HL-60 (cell line): ENCODE results near the gene TMEM266.

ENCODE experiments used
- DNase-seq, 2 experiments: peaks; one replicate each; pipeline ENCODE4 v3.0.0-alpha.2; 2010 to 2020; ENCODE audit warnings: low read depth in 1 of 2, low spot score in 1 of 2
- H3K27ac ChIP-seq: fragments of 250-450 bp; sonication (Bioruptor Pico); replicated peaks from 2 replicates; pipeline ENCODE4 v1.5.1; 2020; ENCODE audit warnings: mild to moderate bottlenecking, moderate library complexity
- H3K27me3 ChIP-seq: fragments of 250-450 bp; sonication (Bioruptor Pico); 2 replicates; pipeline ENCODE4 v1.5.1; 2021; ENCODE audit warnings: mild to moderate bottlenecking, moderate library complexity; ENCODE audit not compliant: insufficient read depth, poor library complexity, severe bottlenecking
- H3K4me3 ChIP-seq: replicated peaks from 2 replicates; pipeline ENCODE4 v1.5.1; 2011; ENCODE audit warnings: mild to moderate bottlenecking, control low read depth, low read length; ENCODE audit not compliant: insufficient read depth
- GABPA ChIP-seq: IDR thresholded peaks from 2 replicates; pipeline ENCODE4 v1.6.1; 2012; ENCODE audit warnings: low read depth
- POLR2AphosphoS5 ChIP-seq: IDR thresholded peaks from 2 replicates; pipeline ENCODE4 v1.6.1; 2012; ENCODE audit warnings: low read depth
- SPI1 ChIP-seq: IDR thresholded peaks from 2 replicates; pipeline ENCODE4 v1.6.1; 2012; ENCODE audit warnings: low read depth, mild to moderate bottlenecking, borderline replicate concordance
- TF ChIP-seq, protein P1 (sequence below): IDR thresholded peaks from 2 replicates; pipeline ENCODE4 v1.6.1; 2012; ENCODE audit warnings: low read depth; ENCODE audit not compliant: insufficient replicate concordance
- TF ChIP-seq, protein P2 (sequence below): IDR thresholded peaks from one replicate; pipeline ENCODE4 v1.5.1; 2011; ENCODE audit warnings: low read length, control low read depth, inconsistent platforms; ENCODE audit not compliant: insufficient read depth

The TMEM266 gene

DNA sequence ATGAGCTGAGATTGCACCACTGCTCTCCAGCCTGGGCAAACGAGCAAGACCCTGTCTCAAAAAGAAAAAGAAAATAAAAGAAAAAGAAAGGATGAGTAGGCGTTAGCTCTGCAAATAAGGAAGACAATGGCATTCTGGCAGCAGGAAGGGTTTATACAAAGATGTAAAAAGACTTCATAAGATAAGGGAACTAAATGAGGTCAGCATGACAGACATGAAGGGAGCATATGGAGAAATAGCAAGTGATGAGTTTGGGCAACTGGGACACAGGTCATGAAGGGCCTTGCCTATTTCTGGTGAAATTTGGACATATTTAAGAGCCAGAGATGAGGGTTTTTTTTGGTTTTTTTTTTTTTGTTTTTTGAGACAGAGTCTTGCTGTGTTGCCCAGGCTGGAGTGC lies 24.5 kb downstream of the TMEM266 start:
- H3K27me3 ChIP-seq: no peaks in the 10 kb centered on the region
- TF ChIP-seq, protein P1, sequence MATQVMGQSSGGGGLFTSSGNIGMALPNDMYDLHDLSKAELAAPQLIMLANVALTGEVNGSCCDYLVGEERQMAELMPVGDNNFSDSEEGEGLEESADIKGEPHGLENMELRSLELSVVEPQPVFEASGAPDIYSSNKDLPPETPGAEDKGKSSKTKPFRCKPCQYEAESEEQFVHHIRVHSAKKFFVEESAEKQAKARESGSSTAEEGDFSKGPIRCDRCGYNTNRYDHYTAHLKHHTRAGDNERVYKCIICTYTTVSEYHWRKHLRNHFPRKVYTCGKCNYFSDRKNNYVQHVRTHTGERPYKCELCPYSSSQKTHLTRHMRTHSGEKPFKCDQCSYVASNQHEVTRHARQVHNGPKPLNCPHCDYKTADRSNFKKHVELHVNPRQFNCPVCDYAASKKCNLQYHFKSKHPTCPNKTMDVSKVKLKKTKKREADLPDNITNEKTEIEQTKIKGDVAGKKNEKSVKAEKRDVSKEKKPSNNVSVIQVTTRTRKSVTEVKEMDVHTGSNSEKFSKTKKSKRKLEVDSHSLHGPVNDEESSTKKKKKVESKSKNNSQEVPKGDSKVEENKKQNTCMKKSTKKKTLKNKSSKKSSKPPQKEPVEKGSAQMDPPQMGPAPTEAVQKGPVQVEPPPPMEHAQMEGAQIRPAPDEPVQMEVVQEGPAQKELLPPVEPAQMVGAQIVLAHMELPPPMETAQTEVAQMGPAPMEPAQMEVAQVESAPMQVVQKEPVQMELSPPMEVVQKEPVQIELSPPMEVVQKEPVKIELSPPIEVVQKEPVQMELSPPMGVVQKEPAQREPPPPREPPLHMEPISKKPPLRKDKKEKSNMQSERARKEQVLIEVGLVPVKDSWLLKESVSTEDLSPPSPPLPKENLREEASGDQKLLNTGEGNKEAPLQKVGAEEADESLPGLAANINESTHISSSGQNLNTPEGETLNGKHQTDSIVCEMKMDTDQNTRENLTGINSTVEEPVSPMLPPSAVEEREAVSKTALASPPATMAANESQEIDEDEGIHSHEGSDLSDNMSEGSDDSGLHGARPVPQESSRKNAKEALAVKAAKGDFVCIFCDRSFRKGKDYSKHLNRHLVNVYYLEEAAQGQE: no peak
- no peak for TF ChIP-seq POLR2AphosphoS5
- TF ChIP-seq SPI1: no peak
- no peak for TF ChIP-seq GABPA
- TF ChIP-seq, protein P2, sequence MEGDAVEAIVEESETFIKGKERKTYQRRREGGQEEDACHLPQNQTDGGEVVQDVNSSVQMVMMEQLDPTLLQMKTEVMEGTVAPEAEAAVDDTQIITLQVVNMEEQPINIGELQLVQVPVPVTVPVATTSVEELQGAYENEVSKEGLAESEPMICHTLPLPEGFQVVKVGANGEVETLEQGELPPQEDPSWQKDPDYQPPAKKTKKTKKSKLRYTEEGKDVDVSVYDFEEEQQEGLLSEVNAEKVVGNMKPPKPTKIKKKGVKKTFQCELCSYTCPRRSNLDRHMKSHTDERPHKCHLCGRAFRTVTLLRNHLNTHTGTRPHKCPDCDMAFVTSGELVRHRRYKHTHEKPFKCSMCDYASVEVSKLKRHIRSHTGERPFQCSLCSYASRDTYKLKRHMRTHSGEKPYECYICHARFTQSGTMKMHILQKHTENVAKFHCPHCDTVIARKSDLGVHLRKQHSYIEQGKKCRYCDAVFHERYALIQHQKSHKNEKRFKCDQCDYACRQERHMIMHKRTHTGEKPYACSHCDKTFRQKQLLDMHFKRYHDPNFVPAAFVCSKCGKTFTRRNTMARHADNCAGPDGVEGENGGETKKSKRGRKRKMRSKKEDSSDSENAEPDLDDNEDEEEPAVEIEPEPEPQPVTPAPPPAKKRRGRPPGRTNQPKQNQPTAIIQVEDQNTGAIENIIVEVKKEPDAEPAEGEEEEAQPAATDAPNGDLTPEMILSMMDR: no peak
- DNase-seq: no peak

DNA sequence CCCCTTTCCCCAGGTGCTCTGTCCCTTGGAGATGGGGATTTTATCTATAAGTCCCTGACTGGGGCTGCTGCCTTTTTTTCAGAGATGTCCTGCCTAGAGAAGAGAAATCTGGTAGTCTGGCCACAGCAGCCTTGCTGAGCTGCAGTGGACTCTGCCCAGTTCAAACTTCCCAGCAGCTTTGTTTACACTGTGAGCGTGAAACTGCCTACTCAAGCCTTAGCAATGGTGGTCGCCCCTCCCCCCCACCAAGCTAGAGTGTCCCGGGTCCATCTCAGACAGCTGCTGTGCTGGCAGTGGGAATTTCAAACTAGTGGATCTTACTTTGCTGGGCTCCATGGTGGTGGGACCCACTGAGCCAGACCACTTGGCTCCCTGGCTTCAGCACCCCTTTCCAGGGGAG lies 38.9 kb downstream of the TMEM266 start:
- H3K4me3 ChIP-seq: no peak overlapping the region
- H3K27me3 ChIP-seq: no peaks in the 10 kb centered on the region
- TF ChIP-seq POLR2AphosphoS5: no peak
- TF ChIP-seq, protein P1: no peak
- TF ChIP-seq GABPA: no peak
- no peak for TF ChIP-seq SPI1
- TF ChIP-seq, protein P2: no peak
- DNase-seq: no peak
- no peak overlapping the region for H3K27ac ChIP-seq

More for the DNA sequence above, 24.5 kb downstream of the TMEM266 start:
- no peak overlapping the region for H3K4me3 ChIP-seq
- no peak overlapping the region for H3K27ac ChIP-seq

DNA sequence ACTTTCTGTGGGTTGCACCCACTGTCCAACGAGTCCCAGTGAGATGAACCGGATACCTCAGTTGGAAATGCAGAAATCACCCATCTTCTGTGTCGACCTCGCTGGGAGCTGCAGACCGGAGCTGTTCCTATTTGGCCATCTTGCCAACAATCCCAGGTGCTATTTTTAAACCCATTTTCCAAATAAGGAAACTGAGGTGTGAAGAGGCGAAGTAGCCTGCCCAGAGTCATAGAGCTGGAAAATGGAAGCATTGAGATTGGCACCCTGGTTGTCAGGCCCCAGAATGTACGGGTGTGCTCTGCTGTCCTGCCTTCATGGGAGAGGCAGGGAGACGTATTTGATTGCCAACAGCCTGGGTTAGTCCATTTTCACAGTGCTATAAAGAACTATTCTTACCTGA lies 39.6 kb downstream of the TMEM266 start:
- H3K27me3 ChIP-seq: no peaks in the 10 kb centered on the region
- no peak for DNase-seq
- no peak overlapping the region for H3K27ac ChIP-seq
- TF ChIP-seq, protein P1: no peak
- TF ChIP-seq GABPA: no peak
- no peak for TF ChIP-seq POLR2AphosphoS5
- TF ChIP-seq, protein P2: no peak
- TF ChIP-seq SPI1: no peak
- H3K4me3 ChIP-seq: no peak overlapping the region
